GM12878 (cell line): Measurements from ENCODE around the gene MYH9. TPM values are rescaled to one million over a fixed set of nuclear protein-coding genes. Genes with fewer than 3 reads are reported as not detected.
A peak's percentile ranks its signal among the peaks of the same experiment; 100 is the strongest.

Experiments used
- ATAC-seq: fragments of 200-7000 bp; cut with Tn5 transposase; 3 replicates; pipeline ENCODE4 v1.9.1; 2020; ENCODE audit warnings: mild to moderate bottlenecking, moderate library complexity
- BruUV-seq: library from RNA; stranded (reverse); fragments of 400-500 nt; replicated peaks from 2 replicates; lab custom pipeline; 2021; lab: Mats Ljungman, UMichigan
- CTCF ChIA-PET: fragments of 300-600 bp; sonication (Branson Sonifier 250); formaldehyde crosslinking; extraction: SDS; loops from one replicate; lab custom pipeline; 2021; ENCODE audit warnings: inconsistent platforms; lab: Yijun Ruan, JAX
- POLR2A ChIA-PET: fragments of 350-600 bp; formaldehyde crosslinking; extraction: SDS; loops from one replicate; lab custom pipeline; 2021; ENCODE audit warnings: inconsistent platforms; lab: Charles Lee
- RAD21 ChIA-PET: fragments of 300-600 bp; sonication (Branson Sonifier 250); formaldehyde crosslinking; loops from one replicate; lab custom pipeline; 2023; ENCODE audit warnings: antibody characterized with exemption; ENCODE audit not compliant: unreplicated experiment; lab: Charles Lee
- SMC1A ChIA-PET: fragments of 300-600 bp; sonication (Branson Sonifier 250); formaldehyde crosslinking; loops from one replicate; lab custom pipeline; 2023; ENCODE audit not compliant: unreplicated experiment, uncharacterized antibody; lab: Charles Lee
- DNase-seq: peaks from one replicate; pipeline ENCODE4 v3.0.0-alpha.2; 2011; ENCODE audit warnings: low read depth, low spot score
- FAIRE-seq: peaks from 3 replicates; lab custom pipeline; 2011; peaks lifted over from hg19 to GRCh38; lab: Jason Lieb, UNC
- H2AFZ ChIP-seq: 2 replicates; pipeline ENCODE4 v1.6.0; 2011; ENCODE audit warnings: low read depth, low read length, control low read depth; ENCODE audit not compliant: control insufficient read depth
- H3K27ac ChIP-seq: 2 replicates; pipeline ENCODE4 v1.5.1; 2011; ENCODE audit warnings: control low read depth; ENCODE audit not compliant: control insufficient read depth, insufficient read depth
- H3K27me3 ChIP-seq, 2 experiments: replicated peaks in 1 of 2; 2 replicates each; pipeline versions ENCODE4 v1.6.0 to v1.6.1; 2011; ENCODE audit warnings: low read length in 1 of 2; ENCODE audit not compliant: control insufficient read depth in 2 of 2, insufficient read depth in 2 of 2
- H3K36me3 ChIP-seq, 2 experiments: 2 replicates each; pipeline ENCODE4 v1.5.1; 2011; ENCODE audit warnings: low read length in 1 of 2; ENCODE audit not compliant: control insufficient read depth in 2 of 2, insufficient read depth in 2 of 2
- H3K4me1 ChIP-seq: 2 replicates; pipeline ENCODE4 v1.6.1; 2011; ENCODE audit warnings: mild to moderate bottlenecking, low read length, moderate library complexity, mixed read lengths; ENCODE audit not compliant: control insufficient read depth, insufficient read depth
- H3K4me2 ChIP-seq: 2 replicates; pipeline ENCODE4 v1.6.0; 2011; ENCODE audit warnings: control low read depth; ENCODE audit not compliant: control insufficient read depth, insufficient read depth
- H3K4me3 ChIP-seq: fragments of 200-600 bp; sonication (generic); 2 replicates; pipeline ENCODE4 v1.5.1; 2016
- H3K79me2 ChIP-seq: 2 replicates; pipeline ENCODE4 v1.6.0; 2011; ENCODE audit warnings: low read length; ENCODE audit not compliant: control insufficient read depth, insufficient read depth
- H3K9ac ChIP-seq: 2 replicates; pipeline ENCODE4 v1.8.0; 2011; ENCODE audit warnings: low read length, control low read depth, mixed read lengths; ENCODE audit not compliant: control insufficient read depth, insufficient read depth
- H3K9me3 ChIP-seq: replicated peaks from 3 replicates; pipeline ENCODE4 v1.5.1; 2011; ENCODE audit warnings: mild to moderate bottlenecking, low read length; ENCODE audit not compliant: control insufficient read depth, insufficient read depth
- H4K20me1 ChIP-seq: 2 replicates; pipeline ENCODE4 v1.6.0; 2011; ENCODE audit not compliant: control insufficient read depth, insufficient read depth
- MTA3 ChIP-seq: IDR thresholded peaks from 2 replicates; pipeline ENCODE4 v1.6.1; 2012; ENCODE audit warnings: low read length, inconsistent platforms, borderline replicate concordance
- NR2C2 ChIP-seq: IDR thresholded peaks from 2 replicates; pipeline ENCODE4 v1.6.1; 2011; ENCODE audit warnings: borderline replicate concordance, low read depth; ENCODE audit not compliant: control insufficient read depth, insufficient read length
- RUNX3 ChIP-seq: IDR thresholded peaks from 2 replicates; pipeline ENCODE4 v1.6.1; 2012; ENCODE audit warnings: low read length, inconsistent platforms
- WGBS: methylation state at CpG from one replicate; pipeline ENCODE4 v1.1.6; 2016; ENCODE audit warnings: low lambda C conversion rate; ENCODE audit not compliant: insufficient replicate concordance, insufficient coverage; ENCODE audit errors: missing lambda C conversion rate; 5-methylcytosine and 5-hydroxymethylcytosine counted together
- in situ Hi-C: fragments of 300-500 bp; cut with MboI; formaldehyde crosslinking; loops from 9 replicates; pipeline ENCODE4 v1.14.3; 2018; ENCODE audit warnings: mixed read lengths
- intact Hi-C: fragments of 100-400 bp; cut with micrococcal nuclease; formaldehyde crosslinking; loops from one replicate; pipeline ENCODE4 v1.14.2; 2022; ENCODE audit not compliant: unreplicated experiment
- polyA plus RNA-seq, 11 experiments: library from polyadenylated mRNA; depleted of rRNA in 4 of 11; unstranded in 6 of 11; stranded (reverse) in 5 of 11; fragments of >200 nt; fragmentation: Nextera tagmentation in 4 of 11; fragmentation: Illumina TruSeq in 1 of 11; extraction: Ambion mirVana in 4 of 11; extraction: Trizol in 1 of 11; gene quantifications; 1 replicate in 1 of 11; 2 replicates in 10 of 11; pipeline versions ENCODE4 v1.2.1 to v1.2.3, GENCODE V29; 2011 to 2016; ENCODE audit warnings: inconsistent platforms in 2 of 11, missing spikeins in 2 of 11, low read depth in 1 of 11
- total RNA-seq, 4 experiments: library from RNA; depleted of rRNA in 3 of 4; stranded (reverse); fragments of >200 nt in 3 of 4; fragmentation: Illumina TruSeq in 1 of 4; extraction: Trizol in 1 of 4; gene quantifications; 2 replicates each; pipeline versions ENCODE4 v1.2.1 to v1.2.3, GENCODE V29; 2013 to 2021
- TF ChIP-seq, protein P1 (sequence below): fragments of 450-650 bp; IDR thresholded peaks from 2 replicates; pipeline ENCODE4 v1.6.1; 2018; ENCODE audit warnings: mild to moderate bottlenecking, low read depth, moderate library complexity; ENCODE audit not compliant: partially characterized antibody
- TF ChIP-seq, protein P2 (sequence below): fragments of 450-650 bp; IDR thresholded peaks from 2 replicates; pipeline ENCODE4 v1.6.1; 2017; ENCODE audit warnings: antibody characterized with exemption, mild to moderate bottlenecking, moderate library complexity

MYH9 gene
- total and polyA plus RNA-seq, 10 of the 15 experiments (the other 5 are each of a cell fraction or from before 2014, with no cell fraction given) = 5.1 to 525 (median 145) TPM

DNA sequence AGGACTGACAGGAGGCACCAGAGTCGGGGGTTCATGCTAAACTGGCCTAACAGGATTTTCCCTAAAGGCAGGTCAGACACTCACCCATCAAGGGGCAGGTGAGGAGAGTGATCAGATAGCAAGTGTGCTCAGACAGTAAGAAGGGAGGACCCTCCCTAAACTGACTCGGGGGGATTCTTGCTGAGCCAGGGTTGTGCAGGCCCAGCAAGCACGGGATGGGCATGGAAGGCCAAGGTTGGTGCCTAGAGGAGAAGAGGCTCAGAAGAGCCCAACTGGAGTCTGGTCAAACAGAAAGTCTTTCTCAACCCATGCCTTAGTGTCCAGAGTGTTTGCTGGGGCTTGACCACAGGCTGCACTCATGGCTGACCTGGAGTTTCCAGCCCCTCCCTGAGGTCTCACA lies 141.0 kb downstream of the MYH9 start:
- Histone ChIP-seq H3K4me2 (no peak overlapping the region), H3K79me2 (no peaks in the 10 kb centered on the region), H3K4me3 (no peak overlapping the region), H2AFZ (no peak overlapping the region), H3K27ac (no peak overlapping the region), H3K36me3 (no peaks in the 10 kb centered on the region), H3K9ac (no peak overlapping the region), H4K20me1 (no peaks in the 10 kb centered on the region), H3K9me3 (no peaks in the 10 kb centered on the region), H3K4me1 (peaks cover 19% of the 10 kb centered on the region), H3K27me3 (no peaks in the 10 kb centered on the region)
- WGBS = 37% methylated on average over 3 of the region's 3 CpGs
- ATAC-seq = peak; percentile 41
- BruUV-seq = no TSS peak
- RAD21 ChIA-PET = no interaction called here
- FAIRE-seq = no peak
- CTCF ChIA-PET = no interaction called here
- SMC1A ChIA-PET = interaction anchor here (0.9 kb wide), 1 partner anchor 9 kb away, joined by 3 read pairs; no protein-coding TSS in a partner anchor
- POLR2A ChIA-PET = no interaction called here
- TF ChIP-seq RUNX3 (no peak), NR2C2 (no peak), MTA3 (no peak)
- TF ChIP-seq, protein P1, sequence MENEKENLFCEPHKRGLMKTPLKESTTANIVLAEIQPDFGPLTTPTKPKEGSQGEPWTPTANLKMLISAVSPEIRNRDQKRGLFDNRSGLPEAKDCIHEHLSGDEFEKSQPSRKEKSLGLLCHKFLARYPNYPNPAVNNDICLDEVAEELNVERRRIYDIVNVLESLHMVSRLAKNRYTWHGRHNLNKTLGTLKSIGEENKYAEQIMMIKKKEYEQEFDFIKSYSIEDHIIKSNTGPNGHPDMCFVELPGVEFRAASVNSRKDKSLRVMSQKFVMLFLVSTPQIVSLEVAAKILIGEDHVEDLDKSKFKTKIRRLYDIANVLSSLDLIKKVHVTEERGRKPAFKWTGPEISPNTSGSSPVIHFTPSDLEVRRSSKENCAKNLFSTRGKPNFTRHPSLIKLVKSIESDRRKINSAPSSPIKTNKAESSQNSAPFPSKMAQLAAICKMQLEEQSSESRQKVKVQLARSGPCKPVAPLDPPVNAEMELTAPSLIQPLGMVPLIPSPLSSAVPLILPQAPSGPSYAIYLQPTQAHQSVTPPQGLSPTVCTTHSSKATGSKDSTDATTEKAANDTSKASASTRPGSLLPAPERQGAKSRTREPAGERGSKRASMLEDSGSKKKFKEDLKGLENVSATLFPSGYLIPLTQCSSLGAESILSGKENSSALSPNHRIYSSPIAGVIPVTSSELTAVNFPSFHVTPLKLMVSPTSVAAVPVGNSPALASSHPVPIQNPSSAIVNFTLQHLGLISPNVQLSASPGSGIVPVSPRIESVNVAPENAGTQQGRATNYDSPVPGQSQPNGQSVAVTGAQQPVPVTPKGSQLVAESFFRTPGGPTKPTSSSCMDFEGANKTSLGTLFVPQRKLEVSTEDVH = no peak
- DNase-seq = no peak
- intact Hi-C loops = no loop called here
- in situ Hi-C loops = no loop called here

DNA sequence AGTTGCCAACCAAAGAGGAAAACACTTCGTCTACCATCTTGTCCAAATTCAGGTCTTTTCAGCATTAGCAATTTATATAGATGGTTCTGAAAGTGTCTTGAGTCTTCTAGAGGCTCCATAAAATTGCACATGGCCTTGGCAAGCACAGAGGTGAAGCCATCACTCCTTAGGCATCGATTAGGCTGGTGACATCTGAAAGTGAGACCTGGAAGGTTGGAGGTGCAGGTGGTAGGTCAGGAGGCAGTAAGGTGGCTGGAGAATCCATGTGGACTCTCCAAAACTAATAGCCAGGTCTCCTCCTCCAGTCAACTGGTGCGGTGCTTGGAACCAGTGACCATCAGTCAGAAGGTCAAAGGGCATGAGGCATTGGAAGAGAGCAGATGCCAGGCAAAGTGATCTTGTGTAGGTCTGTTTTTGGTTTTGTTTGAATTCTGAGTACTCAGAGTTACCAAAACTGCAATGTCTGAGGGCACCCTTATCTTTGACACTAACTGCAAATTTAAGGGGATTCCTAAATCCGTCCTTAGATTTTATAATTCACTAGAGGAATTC lies 141.9 kb downstream of the MYH9 start:
- Histone ChIP-seq H3K9me3 (no peaks in the 10 kb centered on the region), H3K79me2 (no peaks in the 10 kb centered on the region), H3K4me1 (peaks cover 10% of the 10 kb centered on the region), H3K4me3 (no peak overlapping the region), H3K9ac (no peak overlapping the region), H3K36me3 (no peaks in the 10 kb centered on the region), H3K4me2 (no peak overlapping the region), H3K27ac (no peak overlapping the region), H3K27me3 (no peaks in the 10 kb centered on the region), H2AFZ (no peak overlapping the region), H4K20me1 (no peaks in the 10 kb centered on the region)
- ATAC-seq (no peak), FAIRE-seq (no peak), DNase-seq (no peak)
- no TSS peak for BruUV-seq
- in situ Hi-C loops (no loop called here), intact Hi-C loops (no loop called here)
- ChIA-PET SMC1A (no interaction called here), RAD21 (no interaction called here), CTCF (no interaction called here), POLR2A (no interaction called here)
- WGBS = 53% methylated on average over 4 of the region's 4 CpGs
- TF ChIP-seq, protein P2, sequence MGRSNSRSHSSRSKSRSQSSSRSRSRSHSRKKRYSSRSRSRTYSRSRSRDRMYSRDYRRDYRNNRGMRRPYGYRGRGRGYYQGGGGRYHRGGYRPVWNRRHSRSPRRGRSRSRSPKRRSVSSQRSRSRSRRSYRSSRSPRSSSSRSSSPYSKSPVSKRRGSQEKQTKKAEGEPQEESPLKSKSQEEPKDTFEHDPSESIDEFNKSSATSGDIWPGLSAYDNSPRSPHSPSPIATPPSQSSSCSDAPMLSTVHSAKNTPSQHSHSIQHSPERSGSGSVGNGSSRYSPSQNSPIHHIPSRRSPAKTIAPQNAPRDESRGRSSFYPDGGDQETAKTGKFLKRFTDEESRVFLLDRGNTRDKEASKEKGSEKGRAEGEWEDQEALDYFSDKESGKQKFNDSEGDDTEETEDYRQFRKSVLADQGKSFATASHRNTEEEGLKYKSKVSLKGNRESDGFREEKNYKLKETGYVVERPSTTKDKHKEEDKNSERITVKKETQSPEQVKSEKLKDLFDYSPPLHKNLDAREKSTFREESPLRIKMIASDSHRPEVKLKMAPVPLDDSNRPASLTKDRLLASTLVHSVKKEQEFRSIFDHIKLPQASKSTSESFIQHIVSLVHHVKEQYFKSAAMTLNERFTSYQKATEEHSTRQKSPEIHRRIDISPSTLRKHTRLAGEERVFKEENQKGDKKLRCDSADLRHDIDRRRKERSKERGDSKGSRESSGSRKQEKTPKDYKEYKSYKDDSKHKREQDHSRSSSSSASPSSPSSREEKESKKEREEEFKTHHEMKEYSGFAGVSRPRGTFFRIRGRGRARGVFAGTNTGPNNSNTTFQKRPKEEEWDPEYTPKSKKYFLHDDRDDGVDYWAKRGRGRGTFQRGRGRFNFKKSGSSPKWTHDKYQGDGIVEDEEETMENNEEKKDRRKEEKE = no peak
